IMR-90 (cell line): Measurements from ENCODE around the gene EPHA10. TPM values are rescaled to one million over a fixed set of nuclear protein-coding genes. Genes with fewer than 3 reads are reported as not detected.

ENCODE experiments used
- ATAC-seq: fragments of 200-7000 bp; cut with Tn5 transposase; 2 replicates; pipeline ENCODE4 v1.9.1; 2020; ENCODE audit warnings: low read depth, mild to moderate bottlenecking, moderate library complexity
- BruUV-seq: library from RNA; stranded (reverse); fragments of 400-500 nt; replicated peaks from 2 replicates; lab custom pipeline; 2021; lab: Mats Ljungman, UMichigan
- CTCF ChIA-PET: fragments of 300-600 bp; formaldehyde crosslinking; extraction: SDS; loops from one replicate; lab custom pipeline; 2021; ENCODE audit warnings: antibody characterized with exemption; lab: Yijun Ruan, JAX
- POLR2A ChIA-PET: fragments of 300-600 bp; sonication (Branson Sonifier 250); formaldehyde crosslinking; loops from one replicate; lab custom pipeline; 2022; ENCODE audit warnings: antibody characterized with exemption; ENCODE audit not compliant: unreplicated experiment; lab: Charles Lee
- DNase-seq: peaks from one replicate; pipeline ENCODE4 v3.0.0; 2013
- H2AFZ ChIP-seq: replicated peaks from 2 replicates; pipeline ENCODE3; 2013; ENCODE audit warnings: low read length, mild to moderate bottlenecking; ENCODE audit not compliant: poor library complexity
- H2AK5ac ChIP-seq: 2 replicates; pipeline ENCODE4 v1.6.1; 2013; ENCODE audit warnings: low read depth, low read length, inconsistent platforms
- H2AK9ac ChIP-seq: replicated peaks from 2 replicates; pipeline ENCODE3; 2013; ENCODE audit warnings: mild to moderate bottlenecking, low read depth, low read length, moderate library complexity; ENCODE audit not compliant: poor library complexity
- H2BK120ac ChIP-seq: 2 replicates; pipeline ENCODE4 v1.6.1; 2013; ENCODE audit warnings: low read depth, low read length, inconsistent platforms
- H2BK15ac ChIP-seq: 3 replicates; pipeline ENCODE4 v1.6.1; 2013; ENCODE audit warnings: low read depth, low read length, inconsistent platforms
- H2BK20ac ChIP-seq: 2 replicates; pipeline ENCODE4 v1.6.1; 2013; ENCODE audit warnings: low read depth, mild to moderate bottlenecking, inconsistent platforms, low read length, moderate library complexity
- H2BK5ac ChIP-seq: 2 replicates; pipeline ENCODE4 v1.6.1; 2013; ENCODE audit warnings: mild to moderate bottlenecking, low read depth, low read length, inconsistent platforms; ENCODE audit not compliant: poor library complexity, severe bottlenecking
- H3K14ac ChIP-seq: replicated peaks from 2 replicates; pipeline ENCODE4 v1.6.1; 2013; ENCODE audit warnings: low read depth, low read length, inconsistent platforms
- H3K18ac ChIP-seq: 2 replicates; pipeline ENCODE4 v1.6.1; 2013; ENCODE audit warnings: low read depth, low read length, control low read depth
- H3K23ac ChIP-seq: 2 replicates; pipeline ENCODE4 v1.6.1; 2013; ENCODE audit warnings: low read depth, low read length, inconsistent platforms
- H3K27ac ChIP-seq: 2 replicates; pipeline ENCODE4 v1.5.1; 2013; ENCODE audit warnings: mild to moderate bottlenecking, control low read depth, low read length; ENCODE audit not compliant: insufficient read depth
- H3K27me3 ChIP-seq: 2 replicates; pipeline ENCODE4 v1.6.1; 2013; ENCODE audit warnings: low read length; ENCODE audit not compliant: control insufficient read depth, insufficient read depth
- H3K36me3 ChIP-seq: 2 replicates; pipeline ENCODE4 v1.6.1; 2013; ENCODE audit warnings: low read length, mixed read lengths; ENCODE audit not compliant: control insufficient read depth, insufficient read depth
- H3K4ac ChIP-seq: 2 replicates; pipeline ENCODE4 v1.6.1; 2013; ENCODE audit warnings: low read depth, low read length, inconsistent platforms
- H3K4me1 ChIP-seq: 2 replicates; pipeline ENCODE4 v1.6.1; 2013; ENCODE audit warnings: low read length, mixed read lengths; ENCODE audit not compliant: control insufficient read depth, insufficient read depth
- H3K4me2 ChIP-seq: 2 replicates; pipeline ENCODE4 v1.6.1; 2013; ENCODE audit warnings: low read depth, mild to moderate bottlenecking, control low read depth, low read length, moderate library complexity
- H3K4me3 ChIP-seq: 2 replicates; pipeline ENCODE4 v1.5.1; 2013; ENCODE audit warnings: low read depth, mild to moderate bottlenecking, control low read depth, low read length, moderate library complexity; ENCODE audit not compliant: insufficient read depth
- H3K56ac ChIP-seq: 2 replicates; pipeline ENCODE4 v1.6.1; 2013; ENCODE audit warnings: low read length, inconsistent platforms; ENCODE audit not compliant: insufficient read depth; ENCODE audit errors: extremely low read depth
- H3K79me1 ChIP-seq, 2 experiments: 2 replicates each; pipeline ENCODE4 v1.6.1; 2013; ENCODE audit warnings: low read length in 2 of 2, inconsistent platforms in 1 of 2, low read depth in 1 of 2
- H3K9ac ChIP-seq: 2 replicates; pipeline ENCODE4 v1.6.1; 2013; ENCODE audit warnings: low read depth, low read length, control low read depth
- H3K9me1 ChIP-seq: 2 replicates; pipeline ENCODE4 v1.6.1; 2013; ENCODE audit warnings: low read length, inconsistent platforms; ENCODE audit not compliant: insufficient read depth
- H3K9me3 ChIP-seq: 2 replicates; pipeline ENCODE4 v1.6.1; 2013; ENCODE audit warnings: low read length; ENCODE audit not compliant: control insufficient read depth, insufficient read depth
- H4K20me1 ChIP-seq: 2 replicates; pipeline ENCODE4 v1.6.1; 2013; ENCODE audit warnings: low read length, inconsistent platforms; ENCODE audit not compliant: insufficient read depth
- H4K5ac ChIP-seq: 2 replicates; pipeline ENCODE4 v1.6.1; 2013; ENCODE audit warnings: mild to moderate bottlenecking, low read depth, low read length, control low read depth
- H4K8ac ChIP-seq, 2 experiments: 2 replicates each; pipeline ENCODE4 v1.6.1; 2013; ENCODE audit warnings: low read depth in 2 of 2, low read length in 2 of 2, control low read depth in 1 of 2, inconsistent platforms in 1 of 2
- H4K91ac ChIP-seq: 2 replicates; pipeline ENCODE4 v1.6.1; 2013; ENCODE audit warnings: low read depth, low read length, inconsistent platforms; ENCODE audit not compliant: insufficient read depth
- CEBPB ChIP-seq: IDR thresholded peaks from 2 replicates; pipeline ENCODE4 v1.6.1; 2012; ENCODE audit warnings: low read depth, low read length, improper control_type of control experiment
- CTCF ChIP-seq: conservative IDR thresholded peaks from 2 replicates; pipeline ENCODE4 v1.5.1; 2012; ENCODE audit warnings: mild to moderate bottlenecking, low read depth, low read length, improper control_type of control experiment
- ELK1 ChIP-seq: fragments of 150-350 bp; IDR thresholded peaks from 2 replicates; pipeline ENCODE4 v1.6.1; 2016; ENCODE audit warnings: low read depth, mild to moderate bottlenecking, low read length, moderate library complexity, borderline replicate concordance
- FOS ChIP-seq: fragments of 150-350 bp; IDR thresholded peaks from 2 replicates; pipeline ENCODE4 v1.6.1; 2016; ENCODE audit warnings: low read depth, low read length
- MAFK ChIP-seq: IDR thresholded peaks from 2 replicates; pipeline ENCODE4 v1.6.1; 2012; ENCODE audit warnings: low read depth, low read length, improper control_type of control experiment
- NFE2L2 ChIP-seq: fragments of 150-350 bp; IDR thresholded peaks from 2 replicates; pipeline ENCODE4 v1.6.1; 2016; ENCODE audit warnings: low read depth, mild to moderate bottlenecking, low read length
- RCOR1 ChIP-seq: IDR thresholded peaks from 2 replicates; pipeline ENCODE4 v1.6.1; 2012; ENCODE audit warnings: mild to moderate bottlenecking, low read length, improper control_type of control experiment; ENCODE audit not compliant: insufficient replicate concordance
- RFX5 ChIP-seq: IDR thresholded peaks from 2 replicates; pipeline ENCODE4 v1.8.0; 2012; ENCODE audit warnings: low read depth, mild to moderate bottlenecking, low read length, moderate library complexity
- SMC3 ChIP-seq: fragments of 150-350 bp; IDR thresholded peaks from 2 replicates; pipeline ENCODE4 v1.6.1; 2016; ENCODE audit warnings: low read depth, mild to moderate bottlenecking, antibody characterized with exemption, low read length, moderate library complexity
- WGBS, 2 experiments: methylation state at CpG; one replicate each; pipeline versions ENCODE4 v1.1.5 to v1.1.7; 2013; ENCODE audit warnings: missing lambda C conversion rate in 2 of 2; ENCODE audit not compliant: insufficient read length in 1 of 2; ENCODE audit errors: extremely low coverage in 2 of 2; 5-methylcytosine and 5-hydroxymethylcytosine counted together
- dilution Hi-C: fragments of 300-500 bp; cut with HindIII; formaldehyde crosslinking; loops from one replicate; pipeline ENCODE4 v1.14.3; 2018; ENCODE audit warnings: low sequenced_read_pairs; ENCODE audit not compliant: unreplicated experiment
- in situ Hi-C: fragments of 300-500 bp; cut with MboI; formaldehyde crosslinking; loops from 3 replicates; pipeline ENCODE4 v1.14.3; 2019; ENCODE audit warnings: low sequenced_read_pairs, inconsistent platforms, mixed read lengths
- intact Hi-C: fragments of 100-400 bp; cut with micrococcal nuclease; formaldehyde crosslinking; loops from 2 replicates; pipeline ENCODE4 v1.10.0; 2022
- polyA plus RNA-seq, 3 experiments: library from polyadenylated mRNA; depleted of rRNA; stranded (reverse); fragments of >200 nt; gene quantifications; 2 replicates each; pipeline ENCODE4 v1.2.3, GENCODE V29; 2012; ENCODE audit warnings: low replicate concordance in 1 of 3
- total RNA-seq: library from RNA; depleted of rRNA; stranded (reverse); fragments of >200 nt; gene quantifications from 2 replicates; pipeline ENCODE4 v1.2.3, GENCODE V29; 2012

EPHA10 gene
- total and polyA plus RNA-seq, 2 of the 4 experiments (the other 2 are of a cell fraction) = not detected

GRCh38 chr1:37802439-37802838, 37.5 kb upstream of the EPHA10 start:
- Histone ChIP-seq H3K79me1 (peaks cover 22 to 30% of the 10 kb centered on the region in 2 experiments), H3K18ac (no peak overlapping the region), H4K8ac (no peak overlapping the region), H3K23ac (no peak overlapping the region), H3K36me3 (peaks cover 40% of the 10 kb centered on the region), H3K27me3 (no peaks in the 10 kb centered on the region), H3K9me3 (no peaks in the 10 kb centered on the region), H2BK5ac (no peak overlapping the region), H4K5ac (no peak overlapping the region), H4K91ac (no peak overlapping the region), H3K9ac (no peak overlapping the region), H3K4me2 (no peak overlapping the region), H2AFZ (no peak overlapping the region), H2BK120ac (no peak overlapping the region), H3K56ac (no peak overlapping the region), H3K4me1 (peaks cover 8% of the 10 kb centered on the region), H3K4ac (no peak overlapping the region), H2AK5ac (no peak overlapping the region), H3K9me1 (peaks cover 3% of the 10 kb centered on the region; the same call in 1 of the 2 replicates), H2AK9ac (no peak overlapping the region), H3K27ac (no peak overlapping the region), H3K14ac (no peak overlapping the region), H3K4me3 (no peak overlapping the region), H4K20me1 (peaks cover 23% of the 10 kb centered on the region), H2BK20ac (no peak overlapping the region), H2BK15ac (no peak overlapping the region)
- CTCF ChIA-PET = no interaction called here
- dilution Hi-C loops (no loop called here), intact Hi-C loops (loop anchor here (10.0 kb wide), 1 partner anchor 198 kb away; no protein-coding TSS in a partner anchor), in situ Hi-C loops (no loop called here)
- POLR2A ChIA-PET = no interaction called here
- TF ChIP-seq RCOR1 (no peak), CEBPB (no peak), CTCF (no peak), FOS (no peak), SMC3 (no peak), ELK1 (no peak), RFX5 (no peak), NFE2L2 (no peak), MAFK (no peak)
- ATAC-seq = no peak
- no CpG with 5 or more reads among the region's 1 CpG for WGBS, 2 experiments
- DNase-seq = no peak
- BruUV-seq = no TSS peak
